CD4-positive, alpha-beta T cell treated with Interferon alpha-2 for 1 hour (primary cell): ENCODE data around the gene CWH43.
"Not testable (repeated sequence)": the region's sequence is repeated elsewhere in the genome, so short reads cannot be mapped to it uniquely, and the experiment has no call there.

Experiments
- DNase-seq, 2 donors: peaks; one replicate each; pipeline ENCODE4 v3.0.0-alpha.2; 2020 to 2022

Gene CWH43

DNA sequence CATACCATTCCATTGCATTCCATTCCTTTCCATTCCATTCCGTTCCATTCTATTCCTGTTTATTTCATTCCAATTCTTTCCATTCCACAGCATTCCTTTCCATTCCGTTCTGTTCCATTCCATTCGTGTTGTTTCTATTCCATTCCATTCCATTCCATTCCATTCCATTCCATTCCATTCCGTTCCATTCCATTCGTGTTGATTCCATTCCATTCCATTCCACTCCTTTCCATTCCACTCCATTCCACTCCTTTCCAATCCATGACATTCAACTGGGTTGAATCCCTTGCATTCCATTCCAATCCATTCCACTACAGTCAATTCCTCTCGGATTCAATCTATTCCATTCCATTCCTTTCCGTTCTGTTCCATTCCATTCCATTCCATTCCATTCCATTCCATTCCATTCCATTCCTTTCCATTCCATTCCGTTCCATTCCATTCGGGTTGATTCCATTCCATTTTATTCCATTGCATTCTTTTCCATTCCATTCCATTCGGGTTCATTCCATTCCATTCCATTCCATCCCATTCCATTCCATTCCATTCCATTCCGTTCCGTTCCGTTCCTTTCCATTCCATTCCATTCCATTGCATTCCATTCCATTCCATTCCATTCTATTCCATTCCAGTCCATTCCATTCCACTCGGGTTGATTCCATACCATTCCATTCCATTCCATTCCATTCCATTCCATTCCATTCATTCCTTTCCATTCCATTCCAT is 112.1 kb downstream of the CWH43 start:
- not testable (repeated sequence) for DNase-seq

GRCh38 chr4:49099831-49100444 is 113.9 kb downstream of the CWH43 start:
- not testable (repeated sequence) for DNase-seq

- DNase-seq, result not testable (repeated sequence)
These were observed 116.3 kb downstream of the CWH43 start for GRCh38 chr4:49102344-49102898.

DNA sequence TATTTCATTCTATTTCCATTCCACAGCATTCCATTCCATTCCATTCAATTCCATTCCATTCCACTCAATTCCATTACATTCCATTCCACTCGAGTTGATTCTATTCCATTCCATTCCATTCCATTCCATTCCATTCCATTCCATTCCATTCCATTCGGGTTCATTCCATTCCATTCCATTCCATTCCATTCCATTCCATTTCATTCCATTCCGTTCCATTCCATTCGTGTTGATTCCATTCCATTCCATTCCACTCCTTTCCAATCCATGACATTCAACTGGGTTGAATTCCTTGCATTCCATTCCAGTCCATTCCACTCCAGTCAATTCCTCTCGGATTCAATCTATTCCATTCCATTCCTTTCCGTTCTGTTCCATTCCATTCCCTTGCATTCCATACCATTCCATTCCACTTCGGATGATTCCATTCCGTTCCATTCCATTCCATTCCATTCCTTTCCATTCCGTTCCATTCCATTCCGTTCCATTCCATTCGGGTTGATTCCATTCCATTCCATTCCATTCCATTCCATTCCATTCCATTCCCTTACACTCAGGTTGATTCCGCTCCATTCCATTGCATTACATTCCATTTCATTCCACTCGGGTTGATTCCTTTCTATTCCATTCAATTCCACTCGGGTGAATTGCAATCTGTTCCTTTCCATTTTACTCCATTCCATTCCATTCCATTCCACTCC is 117.5 kb downstream of the CWH43 start:
- DNase-seq, result not testable (repeated sequence)

GRCh38 chr4:49104231-49104930 is 118.3 kb downstream of the CWH43 start:
- not testable (repeated sequence) for DNase-seq

GRCh38 chr4:49105248-49105904 is 119.3 kb downstream of the CWH43 start:
- DNase-seq, result not testable (repeated sequence)

DNA sequence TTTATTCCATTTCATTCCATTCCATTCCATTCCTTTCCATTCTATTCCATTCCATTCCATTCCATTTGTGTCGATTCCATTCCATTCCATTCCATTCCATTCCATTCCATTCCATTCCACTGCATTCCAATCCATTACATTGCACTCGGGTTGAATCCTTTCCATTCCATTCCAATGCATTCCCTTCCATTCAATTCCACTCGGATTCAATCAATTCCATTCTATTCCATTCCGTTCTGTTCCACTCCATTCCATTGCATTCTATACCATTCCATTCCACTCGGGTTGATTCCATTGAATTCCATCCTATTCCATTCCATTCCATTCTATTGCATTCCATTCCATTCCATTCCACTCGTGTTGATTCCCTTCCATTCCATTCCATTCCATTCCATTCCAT is 121.2 kb downstream of the CWH43 start:
- not testable (repeated sequence) for DNase-seq

DNA sequence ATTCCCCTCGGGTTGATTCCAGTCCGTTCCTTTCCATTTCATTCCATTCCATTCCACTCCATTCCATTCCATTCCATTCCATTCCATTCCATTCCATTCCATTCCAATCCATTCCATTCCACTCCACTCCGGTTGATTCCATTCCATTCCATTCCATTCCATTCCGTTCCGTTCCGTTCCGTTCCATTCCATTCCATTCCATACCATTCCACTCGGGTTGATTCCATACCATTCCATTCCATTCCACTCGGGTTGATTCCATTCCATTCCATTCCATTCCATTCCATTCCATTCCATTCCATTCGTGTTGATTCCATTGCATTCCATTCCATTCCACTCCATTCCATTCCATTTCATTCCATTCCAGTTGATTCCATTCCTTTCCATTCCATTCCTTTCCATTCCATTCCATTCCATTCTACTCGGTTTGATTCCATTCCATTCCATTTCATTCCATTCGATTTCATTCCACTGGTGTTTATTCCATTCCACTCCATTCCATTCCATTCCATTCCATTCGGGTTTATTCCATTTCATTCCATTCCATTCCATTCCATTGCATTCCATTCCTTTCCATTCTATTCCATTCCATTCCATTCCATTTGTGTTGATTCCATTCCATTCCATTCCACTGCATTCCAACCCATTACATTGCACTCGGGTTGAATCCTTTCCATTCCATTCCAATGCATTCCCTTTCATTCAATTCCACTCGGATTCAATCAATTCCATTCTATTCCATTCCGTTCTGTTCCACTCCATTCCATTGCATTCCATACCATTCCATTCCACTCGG is 122.3 kb downstream of the CWH43 start:
- not testable (repeated sequence) for DNase-seq

DNA sequence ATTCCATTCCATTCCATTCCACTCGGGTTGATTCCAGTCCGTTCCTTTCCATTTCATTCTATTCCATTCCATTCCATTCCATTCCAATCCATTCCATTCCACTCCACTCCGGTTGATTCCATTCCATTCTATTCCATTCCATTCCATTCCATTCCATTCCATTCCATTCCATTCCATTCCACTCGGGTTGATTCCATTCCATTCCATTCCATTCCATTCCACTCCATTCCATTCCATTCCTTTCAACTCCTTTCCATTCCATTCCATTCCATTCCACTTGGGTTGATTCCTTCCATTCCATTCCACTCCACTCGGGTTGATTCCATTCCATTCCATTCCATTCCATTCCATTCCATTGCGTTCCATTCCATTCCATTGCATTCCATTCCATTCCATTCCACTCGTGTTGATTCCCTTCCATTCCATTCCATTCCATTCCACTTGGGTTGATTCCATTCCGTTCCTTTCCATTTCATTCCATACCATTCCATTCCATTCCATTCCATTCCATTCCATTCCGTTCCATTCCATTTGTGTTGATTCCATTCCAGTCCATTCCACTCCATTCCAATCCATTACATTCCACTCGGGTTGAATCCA is 123.6 kb downstream of the CWH43 start:
- DNase-seq, result not testable (repeated sequence)

DNA sequence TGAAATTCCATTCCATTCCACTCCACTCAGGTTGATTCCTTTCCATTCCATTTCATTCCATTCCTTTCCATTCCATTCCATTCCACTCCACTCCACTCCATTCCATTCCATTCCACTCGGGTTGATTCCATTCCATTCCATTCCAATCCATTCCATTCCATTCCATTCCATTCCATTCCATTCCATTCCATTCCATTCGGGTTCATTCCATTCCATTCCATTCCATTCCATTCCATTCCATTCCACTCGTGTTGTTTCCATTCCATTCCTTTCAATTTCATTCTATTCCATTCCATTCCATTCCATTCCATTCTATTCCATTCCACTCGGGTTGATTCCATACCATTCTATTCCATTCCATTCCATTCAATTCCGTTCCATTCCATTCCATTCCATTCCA is 124.5 kb downstream of the CWH43 start:
- not testable (repeated sequence) for DNase-seq
